Measurements from ENCODE around the gene RARG. TPM values are rescaled to one million over a fixed set of nuclear protein-coding genes. Genes with fewer than 3 reads are reported as not detected.

Gene RARG
- total and polyA plus RNA-seq, 11 donors = 6.4 to 22.5 (median 14.4) TPM

DNA sequence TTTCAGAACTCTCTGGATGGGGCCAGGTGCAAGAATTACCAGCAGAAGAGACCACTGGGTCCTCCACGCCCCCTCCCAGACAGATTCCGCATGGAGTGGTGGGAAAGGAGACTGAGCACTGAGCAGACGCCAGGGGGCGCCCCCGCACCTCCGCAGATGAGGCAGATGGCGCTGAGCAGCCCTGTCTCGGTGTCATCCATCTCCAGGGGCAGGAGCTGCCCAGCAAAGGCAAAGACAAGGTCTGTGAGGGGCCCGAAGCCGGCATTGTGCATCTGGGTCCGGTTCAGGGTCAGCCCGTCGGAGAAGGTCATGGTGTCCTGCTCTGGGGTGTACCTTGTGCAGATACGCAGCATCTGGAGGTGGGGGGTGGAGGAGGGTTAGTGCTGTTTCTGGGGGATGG lies 18.7 kb downstream of the RARG start:
- intact Hi-C loops (cut with DNase I) = loop anchor here in 9 of 10 donors (1.0 to 10.0 kb wide), 9 partner anchors 37 to 291 kb away; partner anchors contain the start of genes ESPL1 (in 3 of the 9), TARBP2 (in 2 of the 9) and NPFF (in 1 of the 9)
- Histone ChIP-seq H3K9me3 (no peaks in the 10 kb centered on the region), H3K4me3 (peak overlapping the region in 8 of 12 donors; percentile 1 to 60 (median 43)), H3K27me3 (no peaks in the 10 kb centered on the region), H3K4me1 (peaks cover 19 to 74% (median 59%) of the 10 kb centered on the region in 12 donors), H3K36me3 (peaks cover 0 to 56% (median 45%) of the 10 kb centered on the region in 9 donors), H3K27ac (peak overlapping the region in 11 of 12 donors; percentile 64 to 100 (median 98))
- WGBS, 4 donors = 6 to 14% (median 8%) methylated on average over 13 to 14 of the region's 14 CpGs
- DNase-seq = peak; percentile 84 to 92 (median 86)
- TF ChIP-seq, protein P1, sequence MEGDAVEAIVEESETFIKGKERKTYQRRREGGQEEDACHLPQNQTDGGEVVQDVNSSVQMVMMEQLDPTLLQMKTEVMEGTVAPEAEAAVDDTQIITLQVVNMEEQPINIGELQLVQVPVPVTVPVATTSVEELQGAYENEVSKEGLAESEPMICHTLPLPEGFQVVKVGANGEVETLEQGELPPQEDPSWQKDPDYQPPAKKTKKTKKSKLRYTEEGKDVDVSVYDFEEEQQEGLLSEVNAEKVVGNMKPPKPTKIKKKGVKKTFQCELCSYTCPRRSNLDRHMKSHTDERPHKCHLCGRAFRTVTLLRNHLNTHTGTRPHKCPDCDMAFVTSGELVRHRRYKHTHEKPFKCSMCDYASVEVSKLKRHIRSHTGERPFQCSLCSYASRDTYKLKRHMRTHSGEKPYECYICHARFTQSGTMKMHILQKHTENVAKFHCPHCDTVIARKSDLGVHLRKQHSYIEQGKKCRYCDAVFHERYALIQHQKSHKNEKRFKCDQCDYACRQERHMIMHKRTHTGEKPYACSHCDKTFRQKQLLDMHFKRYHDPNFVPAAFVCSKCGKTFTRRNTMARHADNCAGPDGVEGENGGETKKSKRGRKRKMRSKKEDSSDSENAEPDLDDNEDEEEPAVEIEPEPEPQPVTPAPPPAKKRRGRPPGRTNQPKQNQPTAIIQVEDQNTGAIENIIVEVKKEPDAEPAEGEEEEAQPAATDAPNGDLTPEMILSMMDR (IDR thresholded peaks at IDR 0.05) = peak; percentile 90 to 99 (median 96)
- no peak for TF ChIP-seq POLR2A (IDR thresholded peaks at IDR 0.05)
- peak; percentile 74 to 82 (median 78) for ATAC-seq

- DNase-seq (no peak), ATAC-seq (no peak)
- Histone ChIP-seq H3K36me3 (peaks cover 0 to 56% (median 45%) of the 10 kb centered on the region in 9 donors), H3K27ac (peak overlapping the region in 4 of 12 donors; percentile 64 to 99 (median 84)), H3K27me3 (no peaks in the 10 kb centered on the region), H3K9me3 (no peaks in the 10 kb centered on the region), H3K4me3 (peak overlapping the region in 7 of 12 donors; percentile 6 to 60 (median 43)), H3K4me1 (peaks cover 17 to 74% (median 59%) of the 10 kb centered on the region in 12 donors)
- intact Hi-C loops (cut with DNase I) = loop anchor here in 9 of 10 donors (1.0 to 10.0 kb wide), 9 partner anchors 38 to 292 kb away; partner anchors contain the start of genes ESPL1 (in 3 of the 9), TARBP2 (in 2 of the 9) and NPFF (in 1 of the 9)
- TF ChIP-seq, protein P1 (IDR thresholded peaks at IDR 0.05) = no peak
- no peak for TF ChIP-seq POLR2A (IDR thresholded peaks at IDR 0.05)
- WGBS, 4 donors = 43 to 56% (median 50%) methylated on average over 12 of the region's 12 CpGs
Measured at GRCh38 chr12:53212931-53213330, 19.1 kb downstream of the RARG start.

DNA sequence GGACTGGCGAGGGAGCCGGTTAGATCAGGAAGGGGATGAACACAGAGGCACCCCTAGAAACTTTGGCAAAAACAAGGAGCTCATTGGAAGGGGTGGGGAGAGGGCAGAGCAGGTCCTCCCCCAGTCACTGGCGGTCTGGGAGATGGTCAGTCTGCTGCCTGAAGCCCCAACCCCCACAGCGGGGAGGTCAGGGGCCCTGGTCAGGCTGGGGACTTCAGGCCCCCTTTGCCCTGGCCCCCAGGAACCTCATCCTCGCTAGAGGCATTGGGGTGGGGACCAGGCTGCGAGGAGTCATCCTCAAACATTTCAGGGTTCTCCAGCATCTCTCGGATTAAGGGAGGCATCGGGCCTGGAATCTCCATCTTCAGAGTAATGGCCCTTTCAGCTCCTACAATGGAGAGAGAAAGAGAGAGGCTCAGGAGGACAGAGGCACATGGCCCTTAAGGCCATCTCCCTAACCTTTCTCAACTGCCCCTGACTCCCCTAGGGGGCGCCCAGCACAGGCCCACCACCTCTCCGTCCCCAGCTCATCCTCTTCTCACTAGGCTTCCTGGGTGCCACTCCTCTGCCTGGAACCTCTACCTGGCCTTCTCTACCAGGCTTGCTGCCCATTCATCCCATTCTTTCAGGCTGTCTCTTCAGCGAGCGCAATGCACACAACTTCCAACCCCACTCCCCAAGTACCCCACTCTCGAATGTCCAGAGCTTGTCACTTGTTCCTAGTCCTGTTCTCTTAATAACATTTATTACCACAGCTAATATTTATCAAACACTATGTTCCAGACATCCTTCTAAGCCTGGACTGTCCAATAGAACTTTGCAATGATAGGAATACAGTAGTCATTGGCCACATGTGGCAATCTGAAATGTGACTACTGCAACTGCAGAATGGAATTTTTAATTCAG lies 20.3 kb downstream of the RARG start:
- H3K4me1 ChIP-seq = peaks cover 15 to 74% (median 48%) of the 10 kb centered on the region in 12 donors
- DNase-seq (no peak), ATAC-seq (no peak)
- H3K36me3 ChIP-seq = peaks cover 0 to 56% (median 45%) of the 10 kb centered on the region in 9 donors
- H3K27ac ChIP-seq = no peak overlapping the region
- WGBS, 4 donors = 83 to 90% (median 88%) methylated on average over 13 of the region's 13 CpGs
- no peaks in the 10 kb centered on the region for H3K9me3 ChIP-seq
- intact Hi-C loops (cut with DNase I) = loop anchor here in 8 of 10 donors (2.0 to 10.0 kb wide), 6 partner anchors 39 to 293 kb away; partner anchors contain the start of genes ESPL1 (in 3 of the 8), TARBP2 (in 2 of the 8) and NPFF (in 1 of the 8)
- no peak for TF ChIP-seq POLR2A (IDR thresholded peaks at IDR 0.05)
- TF ChIP-seq, protein P1 (IDR thresholded peaks at IDR 0.05) = peak in 6 of 12 donors; percentile 6 to 37 (median 28)
- no peaks in the 10 kb centered on the region for H3K27me3 ChIP-seq
- no peak overlapping the region for H3K4me3 ChIP-seq

Measured in heart left ventricle (tissue), 16 donors.